GM12878 (cell line): Measurements from ENCODE around the gene C11orf52. TPM values are rescaled to one million over a fixed set of nuclear protein-coding genes. Genes with fewer than 3 reads are reported as not detected.

Experiments
- ATAC-seq: fragments of 200-7000 bp; cut with Tn5 transposase; 3 replicates; pipeline ENCODE4 v1.9.1; 2020; ENCODE audit warnings: mild to moderate bottlenecking, moderate library complexity
- BruUV-seq: library from RNA; stranded (reverse); fragments of 400-500 nt; replicated peaks from 2 replicates; lab custom pipeline; 2021; lab: Mats Ljungman, UMichigan
- CTCF ChIA-PET: fragments of 300-600 bp; sonication (Branson Sonifier 250); formaldehyde crosslinking; extraction: SDS; loops from one replicate; lab custom pipeline; 2021; ENCODE audit warnings: inconsistent platforms; lab: Yijun Ruan, JAX
- POLR2A ChIA-PET: fragments of 350-600 bp; formaldehyde crosslinking; extraction: SDS; loops from one replicate; lab custom pipeline; 2021; ENCODE audit warnings: inconsistent platforms; lab: Charles Lee
- RAD21 ChIA-PET: fragments of 300-600 bp; sonication (Branson Sonifier 250); formaldehyde crosslinking; loops from one replicate; lab custom pipeline; 2023; ENCODE audit warnings: antibody characterized with exemption; ENCODE audit not compliant: unreplicated experiment; lab: Charles Lee
- SMC1A ChIA-PET: fragments of 300-600 bp; sonication (Branson Sonifier 250); formaldehyde crosslinking; loops from one replicate; lab custom pipeline; 2023; ENCODE audit not compliant: unreplicated experiment, uncharacterized antibody; lab: Charles Lee
- DNase-seq: peaks from one replicate; pipeline ENCODE4 v3.0.0-alpha.2; 2011; ENCODE audit warnings: low read depth, low spot score
- FAIRE-seq: peaks from 3 replicates; lab custom pipeline; 2011; peaks lifted over from hg19 to GRCh38; lab: Jason Lieb, UNC
- H2AFZ ChIP-seq: 2 replicates; pipeline ENCODE4 v1.6.0; 2011; ENCODE audit warnings: low read depth, low read length, control low read depth; ENCODE audit not compliant: control insufficient read depth
- H3K27ac ChIP-seq: 2 replicates; pipeline ENCODE4 v1.5.1; 2011; ENCODE audit warnings: control low read depth; ENCODE audit not compliant: control insufficient read depth, insufficient read depth
- H3K27me3 ChIP-seq, 2 experiments: replicated peaks in 1 of 2; 2 replicates each; pipeline versions ENCODE4 v1.6.0 to v1.6.1; 2011; ENCODE audit warnings: low read length in 1 of 2; ENCODE audit not compliant: control insufficient read depth in 2 of 2, insufficient read depth in 2 of 2
- H3K36me3 ChIP-seq, 2 experiments: 2 replicates each; pipeline ENCODE4 v1.5.1; 2011; ENCODE audit warnings: low read length in 1 of 2; ENCODE audit not compliant: control insufficient read depth in 2 of 2, insufficient read depth in 2 of 2
- H3K4me1 ChIP-seq: 2 replicates; pipeline ENCODE4 v1.6.1; 2011; ENCODE audit warnings: mild to moderate bottlenecking, low read length, moderate library complexity, mixed read lengths; ENCODE audit not compliant: control insufficient read depth, insufficient read depth
- H3K4me2 ChIP-seq: 2 replicates; pipeline ENCODE4 v1.6.0; 2011; ENCODE audit warnings: control low read depth; ENCODE audit not compliant: control insufficient read depth, insufficient read depth
- H3K4me3 ChIP-seq: fragments of 200-600 bp; sonication (generic); 2 replicates; pipeline ENCODE4 v1.5.1; 2016
- H3K79me2 ChIP-seq: 2 replicates; pipeline ENCODE4 v1.6.0; 2011; ENCODE audit warnings: low read length; ENCODE audit not compliant: control insufficient read depth, insufficient read depth
- H3K9ac ChIP-seq: 2 replicates; pipeline ENCODE4 v1.8.0; 2011; ENCODE audit warnings: low read length, control low read depth, mixed read lengths; ENCODE audit not compliant: control insufficient read depth, insufficient read depth
- H3K9me3 ChIP-seq: replicated peaks from 3 replicates; pipeline ENCODE4 v1.5.1; 2011; ENCODE audit warnings: mild to moderate bottlenecking, low read length; ENCODE audit not compliant: control insufficient read depth, insufficient read depth
- H4K20me1 ChIP-seq: 2 replicates; pipeline ENCODE4 v1.6.0; 2011; ENCODE audit not compliant: control insufficient read depth, insufficient read depth
- ASH2L ChIP-seq: fragments of 300-600, 200-600 bp; sonication (generic); IDR thresholded peaks from 2 replicates; pipeline ENCODE4 v1.6.1; 2017; ENCODE audit warnings: low read depth, mild to moderate bottlenecking, borderline replicate concordance
- IKZF1 ChIP-seq: fragments of 450-650 bp; conservative IDR thresholded peaks from 2 replicates; pipeline ENCODE4 v1.6.1; 2017; ENCODE audit warnings: antibody characterized with exemption, mild to moderate bottlenecking
- SMAD5 ChIP-seq: IDR thresholded peaks from 2 replicates; pipeline ENCODE4 v1.6.1; 2016; ENCODE audit warnings: antibody characterized with exemption, low read depth
- ZNF592 ChIP-seq: fragments of 450-650 bp; IDR thresholded peaks from 2 replicates; pipeline ENCODE4 v1.6.1; 2017; ENCODE audit warnings: mild to moderate bottlenecking, moderate library complexity
- WGBS: methylation state at CpG from one replicate; pipeline ENCODE4 v1.1.6; 2016; ENCODE audit warnings: low lambda C conversion rate; ENCODE audit not compliant: insufficient replicate concordance, insufficient coverage; ENCODE audit errors: missing lambda C conversion rate; 5-methylcytosine and 5-hydroxymethylcytosine counted together
- in situ Hi-C: fragments of 300-500 bp; cut with MboI; formaldehyde crosslinking; loops from 9 replicates; pipeline ENCODE4 v1.14.3; 2018; ENCODE audit warnings: mixed read lengths
- intact Hi-C: fragments of 100-400 bp; cut with micrococcal nuclease; formaldehyde crosslinking; loops from one replicate; pipeline ENCODE4 v1.14.2; 2022; ENCODE audit not compliant: unreplicated experiment
- polyA plus RNA-seq, 11 experiments: library from polyadenylated mRNA; depleted of rRNA in 4 of 11; unstranded in 6 of 11; stranded (reverse) in 5 of 11; fragments of >200 nt; fragmentation: Nextera tagmentation in 4 of 11; fragmentation: Illumina TruSeq in 1 of 11; extraction: Ambion mirVana in 4 of 11; extraction: Trizol in 1 of 11; gene quantifications; 1 replicate in 1 of 11; 2 replicates in 10 of 11; pipeline versions ENCODE4 v1.2.1 to v1.2.3, GENCODE V29; 2011 to 2016; ENCODE audit warnings: inconsistent platforms in 2 of 11, missing spikeins in 2 of 11, low read depth in 1 of 11
- total RNA-seq, 4 experiments: library from RNA; depleted of rRNA in 3 of 4; stranded (reverse); fragments of >200 nt in 3 of 4; fragmentation: Illumina TruSeq in 1 of 4; extraction: Trizol in 1 of 4; gene quantifications; 2 replicates each; pipeline versions ENCODE4 v1.2.1 to v1.2.3, GENCODE V29; 2013 to 2021
- TF ChIP-seq, protein P1 (sequence below): IDR thresholded peaks from 2 replicates; pipeline ENCODE4 v1.6.1; 2012; ENCODE audit warnings: low read length, inconsistent platforms

C11orf52 gene
- total and polyA plus RNA-seq, 10 of the 15 experiments (the other 5 are each of a cell fraction or from before 2014, with no cell fraction given): not detected

DNA sequence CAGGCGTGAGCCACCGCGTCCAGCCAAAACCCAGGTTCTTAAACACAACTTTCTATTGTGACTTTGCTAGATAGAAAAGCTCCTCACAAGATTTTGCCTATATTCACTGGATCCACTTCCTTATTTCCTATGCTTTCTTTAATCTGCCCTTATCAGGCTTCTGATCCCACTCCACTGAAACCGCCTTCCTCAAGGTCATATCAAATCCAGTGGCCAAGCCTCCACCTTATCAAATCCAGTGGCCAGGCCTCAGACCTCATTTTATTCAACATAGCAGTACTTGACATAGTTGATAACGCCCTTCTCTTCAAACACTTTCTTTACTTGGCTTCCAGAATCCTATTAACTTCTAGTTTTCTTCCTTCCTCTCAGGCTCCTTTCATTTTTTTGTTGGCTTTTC, 48.0 kb downstream of the C11orf52 start (continued):
- TF ChIP-seq ZNF592 (no peak), ASH2L (no peak), SMAD5 (no peak)
- TF ChIP-seq, protein P1, sequence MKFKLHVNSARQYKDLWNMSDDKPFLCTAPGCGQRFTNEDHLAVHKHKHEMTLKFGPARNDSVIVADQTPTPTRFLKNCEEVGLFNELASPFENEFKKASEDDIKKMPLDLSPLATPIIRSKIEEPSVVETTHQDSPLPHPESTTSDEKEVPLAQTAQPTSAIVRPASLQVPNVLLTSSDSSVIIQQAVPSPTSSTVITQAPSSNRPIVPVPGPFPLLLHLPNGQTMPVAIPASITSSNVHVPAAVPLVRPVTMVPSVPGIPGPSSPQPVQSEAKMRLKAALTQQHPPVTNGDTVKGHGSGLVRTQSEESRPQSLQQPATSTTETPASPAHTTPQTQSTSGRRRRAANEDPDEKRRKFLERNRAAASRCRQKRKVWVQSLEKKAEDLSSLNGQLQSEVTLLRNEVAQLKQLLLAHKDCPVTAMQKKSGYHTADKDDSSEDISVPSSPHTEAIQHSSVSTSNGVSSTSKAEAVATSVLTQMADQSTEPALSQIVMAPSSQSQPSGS: no peak

GRCh38 chr11:111967649-111968048, 48.9 kb downstream of the C11orf52 start:
- Histone ChIP-seq H3K4me2 (no peak overlapping the region), H3K9ac (no peak overlapping the region), H3K9me3 (no peaks in the 10 kb centered on the region), H2AFZ (no peak overlapping the region), H3K36me3 (no peaks in the 10 kb centered on the region), H3K4me1 (peaks cover 6% of the 10 kb centered on the region), H3K4me3 (no peak overlapping the region), H3K27me3 (no peaks in the 10 kb centered on the region), H4K20me1 (no peaks in the 10 kb centered on the region), H3K27ac (no peak overlapping the region), H3K79me2 (no peaks in the 10 kb centered on the region)
- DNase-seq (no peak), ATAC-seq (no peak), FAIRE-seq (no peak)
- intact Hi-C loops: no loop called here
- in situ Hi-C loops: no loop called here
- RAD21 ChIA-PET: no interaction called here
- CTCF ChIA-PET: no interaction called here
- SMC1A ChIA-PET: no interaction called here
- BruUV-seq: no TSS peak
- TF ChIP-seq IKZF1: no peak
- POLR2A ChIA-PET: no interaction called here
- WGBS: 84% methylated on average over 6 of the region's 6 CpGs
